Stomach (tissue), 9 donors: Measurements from ENCODE around the gene SHISA3. TPM values are rescaled to one million over a fixed set of nuclear protein-coding genes. Genes with fewer than 3 reads are reported as not detected.

ENCODE experiments used
- DNase-seq, 2 donors: peaks; one replicate each; pipeline versions ENCODE4 v3.0.0 to v3.0.0-alpha.2; 2013 to 2019
- H3K27ac ChIP-seq, 5 donors: fragments of 200-600 bp in 4 of 5; sonication (generic) in 4 of 5; one replicate each; pipeline ENCODE4 v1.5.1; 2013 to 2019; ENCODE audit warnings: mild to moderate bottlenecking in 1 of 5, moderate library complexity in 1 of 5
- H3K27me3 ChIP-seq, 3 donors: fragments of 200-600 bp; sonication (generic); one replicate each; pipeline ENCODE4 v1.5.1; 2017 to 2019; ENCODE audit warnings: mixed run types in 1 of 3
- H3K36me3 ChIP-seq, 4 donors: fragments of 200-600 bp; sonication (generic); 1 replicate in 3 of 4; 2 replicates in 1 of 4; pipeline ENCODE4 v1.5.1; 2016 to 2019
- H3K4me1 ChIP-seq, 4 donors: fragments of 200-600 bp; sonication (generic); one replicate each; pipeline ENCODE4 v1.5.1; 2016 to 2019
- H3K4me3 ChIP-seq, 4 donors: fragments of 200-600 bp; sonication (generic) in 3 of 4; one replicate each; pipeline ENCODE4 v1.5.1; 2016 to 2019; ENCODE audit warnings: mild to moderate bottlenecking in 1 of 4
- H3K9me3 ChIP-seq, 4 donors: fragments of 200-600 bp; sonication (generic); one replicate each; pipeline ENCODE4 v1.5.1; 2016 to 2019
- CTCF ChIP-seq, 7 experiments: fragments of 450-650 bp in 4 of 7; fragments of 200-600 bp in 3 of 7; sonication (generic) in 3 of 7; IDR thresholded peaks; one replicate each; pipeline ENCODE4 v1.5.1; 2016 to 2019; ENCODE audit warnings: antibody characterized with exemption in 7 of 7, control low read depth in 2 of 7, mild to moderate bottlenecking in 1 of 7
- EP300 ChIP-seq: sonication (generic); formaldehyde crosslinking; IDR thresholded peaks from one replicate; pipeline ENCODE4 v1.6.1; 2017; ENCODE audit warnings: antibody characterized with exemption
- POLR2A ChIP-seq, 4 donors: fragments of 450-650 bp; IDR thresholded peaks; one replicate each; pipeline ENCODE4 v1.6.1; 2016; ENCODE audit warnings: antibody characterized with exemption in 4 of 4, control low read depth in 2 of 4, mild to moderate bottlenecking in 1 of 4, moderate library complexity in 1 of 4
- POLR2AphosphoS5 ChIP-seq, 3 donors: sonication (generic); formaldehyde crosslinking; IDR thresholded peaks; one replicate each; pipeline ENCODE4 v1.6.1; 2016; ENCODE audit warnings: antibody characterized with exemption in 3 of 3
- WGBS, 5 donors: extraction: QIAGEN DNeasy Blood & Tissue Kit in 3 of 5; methylation state at CpG; one replicate each; pipeline versions ENCODE4 v1.1.5 to v1.1.7; 2013 to 2018; 5-methylcytosine and 5-hydroxymethylcytosine counted together
- intact Hi-C: fragments of 100-400 bp; cut with DNase I; formaldehyde crosslinking; loops from one replicate; pipeline ENCODE4 v1.15.1; 2023; ENCODE audit warnings: low total_unique reads
- polyA plus RNA-seq, 3 donors: library from polyadenylated mRNA; stranded (reverse); fragments of 200-250 nt; gene quantifications; one replicate each; pipeline ENCODE4 v1.2.3, GENCODE V29; 2013
- total RNA-seq, 5 donors: library from RNA; depleted of rRNA; stranded (reverse); fragments of >200 nt; gene quantifications; one replicate each; pipeline versions ENCODE4 v1.1.0 to v1.2.3, GENCODE V29; 2014 to 2016
- donor health status: healthy with polysubstance abuse.
- donor health status: Bipolar disorder and iron deficiency.
- donor health status: healthy.

The SHISA3 gene
- total and polyA plus RNA-seq, 8 donors, result 0.44 to 8.4 (median 1.7) TPM; not detected in 1

- H3K4me3 ChIP-seq, result no peak overlapping the region
Observed at GRCh38 chr4:42440083-42440482, 42.8 kb downstream of the SHISA3 start.

GRCh38 chr4:42442601-42443000 lies 45.3 kb downstream of the SHISA3 start:
- TF ChIP-seq POLR2AphosphoS5 (IDR thresholded peaks at IDR 0.05) (no peak), EP300 (no peak), POLR2A (IDR thresholded peaks at IDR 0.05) (no peak), CTCF (IDR thresholded peaks at IDR 0.05) (no peak)
- intact Hi-C loops, result no loop called here
- no peaks in the 10 kb centered on the region for H3K27me3 ChIP-seq
- H3K27ac ChIP-seq, result no peak overlapping the region
- no peak for DNase-seq
- H3K36me3 ChIP-seq, result peaks cover 0 to 52% (median 41%) of the 10 kb centered on the region in 4 donors
- H3K9me3 ChIP-seq, result no peaks in the 10 kb centered on the region
- 80 to 92% (median 88%) methylated on average over 2 of the region's 2 CpGs for WGBS, 5 donors
- H3K4me3 ChIP-seq, result no peak overlapping the region
- no peaks in the 10 kb centered on the region for H3K4me1 ChIP-seq

More at GRCh38 chr4:42440083-42440482, 42.8 kb downstream of the SHISA3 start:
- Histone ChIP-seq H3K27me3 (no peaks in the 10 kb centered on the region), H3K36me3 (peaks cover 0 to 52% (median 50%) of the 10 kb centered on the region in 4 donors), H3K9me3 (no peaks in the 10 kb centered on the region), H3K4me1 (no peaks in the 10 kb centered on the region), H3K27ac (no peak overlapping the region)
- DNase-seq, result no peak
- 95 to 98% (median 96%) methylated on average over 4 of the region's 4 CpGs for WGBS, 5 donors
- intact Hi-C loops, result no loop called here
- no peak for TF ChIP-seq POLR2A (IDR thresholded peaks at IDR 0.05)
- no peak for TF ChIP-seq POLR2AphosphoS5 (IDR thresholded peaks at IDR 0.05)
- no peak for TF ChIP-seq CTCF (IDR thresholded peaks at IDR 0.05)
- TF ChIP-seq EP300, result no peak

GRCh38 chr4:42445038-42445437 lies 47.8 kb downstream of the SHISA3 start:
- Histone ChIP-seq H3K27me3 (no peaks in the 10 kb centered on the region), H3K9me3 (no peaks in the 10 kb centered on the region), H3K36me3 (peaks cover 0 to 39% (median 32%) of the 10 kb centered on the region in 4 donors), H3K4me3 (no peak overlapping the region), H3K4me1 (no peaks in the 10 kb centered on the region), H3K27ac (no peak overlapping the region)
- intact Hi-C loops, result no loop called here
- no peak for TF ChIP-seq POLR2AphosphoS5 (IDR thresholded peaks at IDR 0.05)
- no peak for TF ChIP-seq CTCF (IDR thresholded peaks at IDR 0.05)
- no peak for TF ChIP-seq EP300
- no peak for TF ChIP-seq POLR2A (IDR thresholded peaks at IDR 0.05)
- 75 to 82% (median 77%) methylated on average over 5 of the region's 5 CpGs for WGBS, 5 donors
- DNase-seq, result no peak

- WGBS, 5 donors, result 55 to 69% (median 63%) methylated on average over 5 of the region's 5 CpGs
- H3K4me1 ChIP-seq, result no peaks in the 10 kb centered on the region
- no peaks in the 10 kb centered on the region for H3K27me3 ChIP-seq
- intact Hi-C loops, result no loop called here
- no peak overlapping the region for H3K27ac ChIP-seq
- peaks cover 0 to 54% (median 45%) of the 10 kb centered on the region in 4 donors for H3K36me3 ChIP-seq
- no peak for DNase-seq
- H3K9me3 ChIP-seq, result no peaks in the 10 kb centered on the region
- TF ChIP-seq EP300, result no peak
- no peak for TF ChIP-seq POLR2A (IDR thresholded peaks at IDR 0.05)
- TF ChIP-seq POLR2AphosphoS5 (IDR thresholded peaks at IDR 0.05), result no peak
- TF ChIP-seq CTCF (IDR thresholded peaks at IDR 0.05), result no peak
- H3K4me3 ChIP-seq, result no peak overlapping the region
Observed at GRCh38 chr4:42446823-42447222, 49.5 kb downstream of the SHISA3 start.

Other genes starting within 250 kb of the SHISA3 start
- gene BEND4, start 244.8 kb upstream of the SHISA3 start, total RNA-seq, result under 1 TPM in 2 of 5 donors, not detected in 3; 0.43 to 0.73 TPM
- under 1 TPM; 0.05 to 0.31 (median 0.12) TPM for gene BEND4, start 244.8 kb upstream of the SHISA3 start, polyA plus RNA-seq